Measurements from ENCODE around the gene MTHFD2L.

- TF ChIP-seq KAT7 (CRISPR knock-in tag; IDR thresholded peaks at IDR 0.05; ENCODE audit: borderline replicate concordance) (no peak), ATF1 (CRISPR knock-in tag; IDR thresholded peaks at IDR 0.05) (no peak), FOXK1 (CRISPR knock-in tag; IDR thresholded peaks at IDR 0.05) (no peak), SP1 (CRISPR knock-in tag; conservative IDR thresholded peaks at IDR 0.05) (no peak), MAX (CRISPR knock-in tag; IDR thresholded peaks at IDR 0.05) (no peak), JUN (CRISPR knock-in tag; IDR thresholded peaks at IDR 0.05) (no peak), NFYB (CRISPR knock-in tag; conservative IDR thresholded peaks at IDR 0.05; ENCODE audit: low read depth) (no peak), ZNF232 (CRISPR knock-in tag; IDR thresholded peaks at IDR 0.05) (no peak), NR2C2 (CRISPR knock-in tag; IDR thresholded peaks at IDR 0.05) (no peak)
- TF ChIP-seq, protein P1, sequence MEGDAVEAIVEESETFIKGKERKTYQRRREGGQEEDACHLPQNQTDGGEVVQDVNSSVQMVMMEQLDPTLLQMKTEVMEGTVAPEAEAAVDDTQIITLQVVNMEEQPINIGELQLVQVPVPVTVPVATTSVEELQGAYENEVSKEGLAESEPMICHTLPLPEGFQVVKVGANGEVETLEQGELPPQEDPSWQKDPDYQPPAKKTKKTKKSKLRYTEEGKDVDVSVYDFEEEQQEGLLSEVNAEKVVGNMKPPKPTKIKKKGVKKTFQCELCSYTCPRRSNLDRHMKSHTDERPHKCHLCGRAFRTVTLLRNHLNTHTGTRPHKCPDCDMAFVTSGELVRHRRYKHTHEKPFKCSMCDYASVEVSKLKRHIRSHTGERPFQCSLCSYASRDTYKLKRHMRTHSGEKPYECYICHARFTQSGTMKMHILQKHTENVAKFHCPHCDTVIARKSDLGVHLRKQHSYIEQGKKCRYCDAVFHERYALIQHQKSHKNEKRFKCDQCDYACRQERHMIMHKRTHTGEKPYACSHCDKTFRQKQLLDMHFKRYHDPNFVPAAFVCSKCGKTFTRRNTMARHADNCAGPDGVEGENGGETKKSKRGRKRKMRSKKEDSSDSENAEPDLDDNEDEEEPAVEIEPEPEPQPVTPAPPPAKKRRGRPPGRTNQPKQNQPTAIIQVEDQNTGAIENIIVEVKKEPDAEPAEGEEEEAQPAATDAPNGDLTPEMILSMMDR (IDR thresholded peaks at IDR 0.05): no peak
- TF ChIP-seq, protein P2, sequence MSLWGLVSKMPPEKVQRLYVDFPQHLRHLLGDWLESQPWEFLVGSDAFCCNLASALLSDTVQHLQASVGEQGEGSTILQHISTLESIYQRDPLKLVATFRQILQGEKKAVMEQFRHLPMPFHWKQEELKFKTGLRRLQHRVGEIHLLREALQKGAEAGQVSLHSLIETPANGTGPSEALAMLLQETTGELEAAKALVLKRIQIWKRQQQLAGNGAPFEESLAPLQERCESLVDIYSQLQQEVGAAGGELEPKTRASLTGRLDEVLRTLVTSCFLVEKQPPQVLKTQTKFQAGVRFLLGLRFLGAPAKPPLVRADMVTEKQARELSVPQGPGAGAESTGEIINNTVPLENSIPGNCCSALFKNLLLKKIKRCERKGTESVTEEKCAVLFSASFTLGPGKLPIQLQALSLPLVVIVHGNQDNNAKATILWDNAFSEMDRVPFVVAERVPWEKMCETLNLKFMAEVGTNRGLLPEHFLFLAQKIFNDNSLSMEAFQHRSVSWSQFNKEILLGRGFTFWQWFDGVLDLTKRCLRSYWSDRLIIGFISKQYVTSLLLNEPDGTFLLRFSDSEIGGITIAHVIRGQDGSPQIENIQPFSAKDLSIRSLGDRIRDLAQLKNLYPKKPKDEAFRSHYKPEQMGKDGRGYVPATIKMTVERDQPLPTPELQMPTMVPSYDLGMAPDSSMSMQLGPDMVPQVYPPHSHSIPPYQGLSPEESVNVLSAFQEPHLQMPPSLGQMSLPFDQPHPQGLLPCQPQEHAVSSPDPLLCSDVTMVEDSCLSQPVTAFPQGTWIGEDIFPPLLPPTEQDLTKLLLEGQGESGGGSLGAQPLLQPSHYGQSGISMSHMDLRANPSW (CRISPR knock-in tag; conservative IDR thresholded peaks at IDR 0.05; ENCODE audit: low read depth): no peak
- TF ChIP-seq, protein P3, sequence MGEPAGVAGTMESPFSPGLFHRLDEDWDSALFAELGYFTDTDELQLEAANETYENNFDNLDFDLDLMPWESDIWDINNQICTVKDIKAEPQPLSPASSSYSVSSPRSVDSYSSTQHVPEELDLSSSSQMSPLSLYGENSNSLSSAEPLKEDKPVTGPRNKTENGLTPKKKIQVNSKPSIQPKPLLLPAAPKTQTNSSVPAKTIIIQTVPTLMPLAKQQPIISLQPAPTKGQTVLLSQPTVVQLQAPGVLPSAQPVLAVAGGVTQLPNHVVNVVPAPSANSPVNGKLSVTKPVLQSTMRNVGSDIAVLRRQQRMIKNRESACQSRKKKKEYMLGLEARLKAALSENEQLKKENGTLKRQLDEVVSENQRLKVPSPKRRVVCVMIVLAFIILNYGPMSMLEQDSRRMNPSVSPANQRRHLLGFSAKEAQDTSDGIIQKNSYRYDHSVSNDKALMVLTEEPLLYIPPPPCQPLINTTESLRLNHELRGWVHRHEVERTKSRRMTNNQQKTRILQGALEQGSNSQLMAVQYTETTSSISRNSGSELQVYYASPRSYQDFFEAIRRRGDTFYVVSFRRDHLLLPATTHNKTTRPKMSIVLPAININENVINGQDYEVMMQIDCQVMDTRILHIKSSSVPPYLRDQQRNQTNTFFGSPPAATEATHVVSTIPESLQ (CRISPR knock-in tag; IDR thresholded peaks at IDR 0.05): no peak
Observed at GRCh38 chr4:74328501-74328900, 170.6 kb downstream of the MTHFD2L start.
